ENCODE data around the gene STAT6. TPM values are rescaled to one million over a fixed set of nuclear protein-coding genes. Genes with fewer than 3 reads are reported as not detected.
"Not testable (repeated sequence)": the region's sequence is repeated elsewhere in the genome, so short reads cannot be mapped to it uniquely, and the experiment has no call there.

Gene STAT6
- polyA plus RNA-seq, 4 donors, result 88.9 to 114 (median 98.0) TPM

DNA sequence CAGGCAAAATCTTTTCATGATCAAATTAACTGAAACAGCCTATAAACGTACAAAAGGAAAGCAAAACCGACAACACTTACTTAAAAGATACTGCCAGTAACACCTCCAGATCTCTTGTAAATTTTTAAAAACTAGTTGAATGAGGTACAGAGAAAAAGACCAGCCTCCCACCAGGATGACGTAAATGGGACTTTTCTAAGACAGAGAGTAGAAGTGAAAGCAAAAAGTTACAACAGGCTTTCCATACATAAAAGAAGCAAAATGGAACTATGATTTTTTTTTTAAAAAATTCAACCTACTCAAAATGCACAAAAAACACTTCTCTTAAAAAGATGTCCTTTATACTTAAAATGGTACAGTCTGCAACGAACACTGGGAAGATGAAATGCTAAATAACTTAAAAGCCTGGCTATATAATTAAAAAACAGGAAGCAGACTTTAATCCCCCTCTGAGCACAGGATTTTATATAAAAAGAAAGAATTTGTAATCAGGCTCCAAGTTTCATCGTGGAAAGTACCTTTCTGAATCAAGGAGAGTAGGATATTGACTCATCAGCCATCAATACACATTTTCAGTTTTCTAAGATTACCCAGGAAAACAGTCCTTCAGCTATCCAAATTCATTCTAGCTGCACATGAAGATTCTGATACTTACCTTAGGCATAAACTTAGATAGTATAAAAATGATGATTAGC, 47.0 kb downstream of the STAT6 start:
- no peak for DNase-seq (ENCODE audit: low read depth in 4 of 4, low spot score in 3 of 4)

DNA sequence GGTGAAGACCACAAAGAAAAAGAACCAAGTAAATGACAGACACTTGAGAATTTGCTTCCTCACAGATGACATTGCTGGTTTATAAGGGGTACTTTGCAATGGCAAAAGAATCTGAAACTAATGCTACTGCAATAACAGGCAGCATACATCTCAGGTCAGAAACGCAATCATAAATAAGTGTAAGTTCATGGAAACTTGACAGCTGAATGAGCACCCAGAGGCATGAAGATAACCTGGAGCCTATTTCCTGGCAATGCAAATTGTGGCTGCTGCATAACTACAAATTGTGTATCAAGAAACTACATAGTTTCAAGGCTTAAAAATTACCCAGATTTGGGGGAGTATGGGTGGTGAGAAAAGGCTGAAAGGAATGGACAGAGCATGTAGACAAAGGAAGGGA, 52.7 kb downstream of the STAT6 start:
- no peak for DNase-seq (ENCODE audit: low read depth in 4 of 4, low spot score in 3 of 4)

DNA sequence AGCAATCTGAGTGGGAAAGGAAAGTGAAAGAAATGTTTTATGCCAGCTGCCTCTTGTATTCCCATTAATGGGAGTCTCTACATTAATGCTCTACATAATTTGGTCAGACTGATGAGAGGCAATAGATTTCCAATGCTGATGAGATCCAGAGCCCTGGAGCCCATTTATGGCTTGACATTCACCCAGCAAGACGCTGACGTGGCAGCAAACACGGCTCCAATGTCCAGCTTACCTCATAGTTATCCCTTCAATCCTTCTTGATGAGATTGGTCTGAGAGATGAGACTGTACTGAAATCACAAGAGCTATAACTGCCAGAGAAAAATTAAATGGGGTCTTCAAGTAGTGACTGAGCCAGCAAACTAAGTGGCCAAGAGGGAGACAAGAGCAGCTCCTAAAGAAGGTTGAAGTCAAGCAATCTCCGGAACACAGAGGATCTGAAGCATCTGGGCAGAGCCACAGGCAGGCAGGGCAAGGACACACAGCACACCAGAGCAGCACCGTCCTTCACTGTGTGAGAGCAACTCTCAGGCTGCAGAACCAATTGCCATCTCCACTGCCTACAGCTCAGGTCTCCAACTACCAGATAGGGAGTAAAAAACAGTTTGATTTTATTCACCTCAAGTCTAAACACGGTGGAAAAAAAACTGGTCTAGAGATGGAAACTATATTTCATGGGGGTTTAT, 54.0 kb downstream of the STAT6 start:
- no peak for DNase-seq (ENCODE audit: low read depth in 4 of 4, low spot score in 3 of 4)

DNA sequence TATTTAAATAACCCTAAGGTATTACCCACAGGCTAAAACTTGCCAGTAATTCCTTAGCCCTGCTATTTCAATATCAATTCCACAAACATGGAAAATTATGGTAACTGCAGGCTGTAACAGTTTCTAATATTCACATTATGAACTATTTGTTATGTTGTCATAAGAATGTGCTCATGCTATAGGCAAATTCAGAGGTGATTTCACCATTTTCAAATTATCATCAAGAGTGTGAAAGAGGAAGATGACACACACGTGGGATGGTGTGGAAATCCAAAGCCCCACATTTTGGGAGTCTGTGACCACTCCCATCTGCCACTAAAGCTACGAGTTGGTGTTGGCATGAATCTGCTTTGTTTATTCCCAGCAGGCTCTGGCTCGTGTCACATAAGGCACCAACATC, 55.3 kb downstream of the STAT6 start:
- no peak for DNase-seq (ENCODE audit: low read depth in 4 of 4, low spot score in 3 of 4)

DNA sequence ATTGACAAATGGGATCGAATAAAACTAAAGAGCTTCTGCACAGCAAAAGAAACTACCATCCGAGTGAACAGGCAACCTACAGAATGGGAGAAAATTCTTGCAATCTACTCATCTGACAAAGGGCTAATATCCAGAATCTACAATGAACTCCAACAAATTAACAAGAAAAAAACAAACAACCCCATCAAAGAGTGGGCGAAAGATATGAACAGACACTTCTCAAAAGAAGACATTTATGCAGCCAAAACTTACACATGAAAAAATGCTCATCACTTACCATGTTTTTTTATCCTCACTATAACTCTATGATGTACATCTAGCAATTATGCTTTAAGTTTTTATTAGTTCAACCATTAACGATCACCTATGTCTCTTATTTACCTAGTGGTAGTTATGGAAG, 57.3 kb downstream of the STAT6 start:
- DNase-seq (ENCODE audit: low read depth in 4 of 4, low spot score in 3 of 4), result not testable (repeated sequence)

DNA sequence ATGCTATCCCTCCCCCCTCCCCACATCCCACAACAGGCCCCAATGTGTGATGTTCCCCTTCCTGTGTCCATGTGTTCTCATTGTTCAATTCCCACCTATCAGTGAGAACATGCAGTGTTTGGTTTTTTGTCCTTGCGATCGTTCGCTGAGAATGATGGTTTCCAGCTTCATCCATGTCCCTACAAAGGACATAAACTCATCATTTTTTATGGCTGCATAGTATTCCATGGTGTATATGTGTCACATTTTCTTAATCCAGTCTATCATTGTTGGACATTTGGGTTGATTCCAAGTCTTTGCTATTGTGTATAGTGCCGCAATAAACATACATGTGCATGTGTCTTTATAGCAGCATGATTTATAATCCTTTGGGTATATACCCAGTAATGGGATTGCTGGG, 58.0 kb downstream of the STAT6 start:
- DNase-seq (ENCODE audit: low read depth in 4 of 4, low spot score in 3 of 4), result not testable (repeated sequence)

DNA sequence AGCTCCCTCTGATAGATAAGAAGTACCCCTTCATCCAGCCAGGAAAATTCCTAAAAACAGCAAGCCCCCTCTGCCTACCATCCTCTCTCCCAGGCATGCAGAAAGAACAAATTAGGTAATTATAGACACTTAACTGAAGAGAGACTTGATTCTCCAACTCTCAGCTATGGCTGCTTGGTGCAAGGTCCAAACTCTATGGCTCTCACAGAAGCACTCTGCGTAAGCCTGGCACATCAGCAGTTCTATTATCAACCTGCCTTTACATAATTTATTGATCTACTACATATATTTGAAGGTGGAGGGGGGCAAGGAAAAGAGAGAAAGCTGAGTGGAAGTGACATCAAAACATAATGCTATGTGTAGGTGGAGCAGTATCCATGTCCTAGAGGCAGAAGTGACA, 60.2 kb downstream of the STAT6 start:
- DNase-seq (ENCODE audit: low read depth in 4 of 4, low spot score in 3 of 4), result no peak

DNA sequence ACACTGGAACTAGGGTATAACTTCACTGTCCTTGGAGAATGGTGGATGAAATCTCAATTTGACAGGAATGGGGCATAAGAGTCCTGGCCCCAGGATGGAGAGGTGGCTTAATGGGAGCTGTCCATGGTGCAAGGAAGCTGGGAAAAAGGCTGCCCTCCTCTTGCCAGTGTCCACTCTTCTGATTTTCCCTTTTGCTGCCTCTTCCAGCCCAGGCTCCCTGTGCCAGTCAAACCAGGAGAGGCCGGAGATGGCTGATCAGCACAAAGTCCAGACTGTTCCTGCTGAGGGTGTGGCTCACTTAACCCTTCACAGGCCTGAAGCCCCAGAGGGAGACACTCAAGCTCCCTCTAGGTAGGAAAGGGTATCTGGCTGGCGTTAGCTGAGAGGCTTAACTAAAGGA, 61.3 kb downstream of the STAT6 start, which contains the start of gene MYO1A:
MYO1A (minus strand) TSS at position 240 of the 400 bp plus-strand sequence. CDS start 1,806 bp downstream, outside the sequence.
- no peak for DNase-seq (ENCODE audit: low read depth in 4 of 4, low spot score in 3 of 4)

DNA sequence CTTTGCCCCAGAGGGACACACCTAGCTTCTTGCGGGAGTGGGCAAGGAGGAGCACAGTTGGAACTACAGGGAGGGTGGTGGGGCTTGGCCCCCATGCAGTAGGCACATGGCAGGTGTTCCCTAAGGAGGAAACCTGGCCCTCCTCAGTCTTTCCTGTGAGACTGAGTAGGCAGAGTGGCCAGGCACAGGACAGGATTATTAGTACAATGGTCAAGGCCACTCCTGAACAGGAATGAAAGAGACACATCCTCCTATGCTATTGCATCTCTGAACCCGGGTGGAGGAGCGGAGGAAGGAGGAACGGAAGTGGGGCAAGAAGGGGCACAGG, 62.1 kb downstream of the STAT6 start:
- DNase-seq (ENCODE audit: low read depth in 4 of 4, low spot score in 3 of 4), result no peak

DNA sequence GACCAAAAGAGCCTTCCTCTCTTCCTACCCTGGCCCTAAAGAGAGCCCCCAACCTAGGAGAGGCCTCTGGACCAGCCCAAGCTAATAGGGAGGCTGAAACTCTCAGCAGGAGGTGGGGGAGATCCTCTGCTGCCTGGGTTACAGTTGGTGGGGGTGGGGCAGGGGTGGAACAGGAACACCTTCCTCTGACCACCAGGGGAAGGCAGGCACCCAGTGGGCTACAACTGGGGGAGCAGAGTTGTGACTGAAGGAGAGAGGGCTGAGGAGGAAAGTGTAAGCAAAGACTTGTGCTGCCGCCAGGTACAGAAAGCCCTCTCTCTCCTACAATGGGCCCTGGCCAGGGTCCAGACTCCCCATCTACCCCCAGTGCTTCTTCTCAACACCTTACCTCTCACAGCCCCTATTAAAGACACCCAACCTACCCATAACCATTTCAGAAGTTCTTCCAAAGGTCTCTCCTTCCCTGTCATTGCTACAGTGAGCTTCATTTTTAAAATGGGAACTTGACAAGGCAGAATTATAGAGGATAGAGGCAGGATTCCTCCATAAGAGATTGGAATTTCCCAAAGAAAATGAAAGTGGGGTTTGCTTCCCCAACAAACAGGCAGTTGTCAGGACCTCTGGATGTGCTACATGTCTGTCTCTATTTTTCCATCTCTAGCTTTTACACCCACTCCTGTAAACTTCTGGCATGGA, 62.6 kb downstream of the STAT6 start:
- DNase-seq (ENCODE audit: low read depth in 4 of 4, low spot score in 3 of 4), result no peak

DNA sequence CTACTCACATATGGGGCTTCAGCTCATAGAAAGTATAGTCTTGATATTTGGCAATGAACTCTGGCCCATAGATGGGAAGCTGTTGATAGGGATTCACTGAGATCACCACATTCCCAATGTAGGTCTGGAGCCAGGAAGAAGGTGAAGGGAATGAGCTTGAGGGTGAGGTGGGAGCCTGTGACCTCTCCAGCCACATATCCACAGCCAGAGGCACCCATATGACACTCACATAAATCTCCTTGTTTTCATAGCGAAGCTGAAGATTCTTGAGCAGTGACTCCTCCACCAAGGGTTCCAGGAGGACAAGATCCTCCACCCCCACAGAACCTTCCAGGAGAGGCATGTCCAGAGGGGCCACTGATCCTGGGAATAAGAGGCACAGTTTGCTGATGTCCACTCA, 63.2 kb downstream of the STAT6 start:
- DNase-seq (ENCODE audit: low read depth in 4 of 4, low spot score in 3 of 4), result no peak

DNA sequence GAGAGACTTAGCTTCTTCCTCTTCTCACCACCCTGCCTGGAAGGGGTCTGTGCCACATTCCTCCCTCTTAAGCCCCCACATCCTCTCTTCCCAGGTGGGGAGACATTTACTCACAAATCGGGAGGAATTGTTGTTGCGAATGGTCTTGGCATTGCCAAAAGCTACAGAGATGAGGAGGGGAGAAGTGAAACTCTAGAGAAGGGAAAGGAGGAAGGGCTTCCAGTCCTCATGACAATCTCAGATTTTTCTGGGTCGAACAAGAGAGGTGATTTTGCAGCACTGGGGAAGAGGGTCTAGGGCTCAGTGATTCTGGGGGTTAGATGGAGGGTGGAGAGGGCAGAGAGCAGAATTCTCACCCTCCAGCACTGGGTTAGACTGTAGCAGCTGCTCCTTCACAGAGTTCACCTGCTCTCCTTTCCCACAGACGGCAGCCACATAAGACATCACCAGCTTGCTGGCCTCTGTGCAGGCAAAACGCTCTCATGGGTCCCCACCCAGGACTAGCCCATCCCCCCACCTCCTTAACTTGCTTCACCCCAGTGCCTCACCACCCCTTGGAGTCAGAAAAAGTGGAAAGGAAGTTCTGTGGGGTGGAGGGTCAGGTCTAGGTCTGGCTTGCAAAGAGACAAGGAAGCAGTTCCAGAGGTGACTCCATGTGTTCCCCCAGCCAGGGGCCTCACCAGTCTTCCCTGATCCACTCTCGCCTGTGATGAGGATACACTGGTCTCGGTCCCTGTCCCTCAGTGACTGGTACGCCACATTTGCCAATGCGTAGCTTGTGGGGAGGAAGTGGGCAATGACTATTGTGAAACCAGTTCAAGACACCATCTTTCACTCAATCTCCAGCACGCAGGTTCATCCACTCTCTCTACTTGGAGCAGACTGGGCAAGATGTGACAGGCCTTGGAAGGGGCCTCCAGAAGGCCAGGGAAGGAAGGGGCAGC, 63.9 kb downstream of the STAT6 start:
- no peak for DNase-seq (ENCODE audit: low read depth in 4 of 4, low spot score in 3 of 4)

DNA sequence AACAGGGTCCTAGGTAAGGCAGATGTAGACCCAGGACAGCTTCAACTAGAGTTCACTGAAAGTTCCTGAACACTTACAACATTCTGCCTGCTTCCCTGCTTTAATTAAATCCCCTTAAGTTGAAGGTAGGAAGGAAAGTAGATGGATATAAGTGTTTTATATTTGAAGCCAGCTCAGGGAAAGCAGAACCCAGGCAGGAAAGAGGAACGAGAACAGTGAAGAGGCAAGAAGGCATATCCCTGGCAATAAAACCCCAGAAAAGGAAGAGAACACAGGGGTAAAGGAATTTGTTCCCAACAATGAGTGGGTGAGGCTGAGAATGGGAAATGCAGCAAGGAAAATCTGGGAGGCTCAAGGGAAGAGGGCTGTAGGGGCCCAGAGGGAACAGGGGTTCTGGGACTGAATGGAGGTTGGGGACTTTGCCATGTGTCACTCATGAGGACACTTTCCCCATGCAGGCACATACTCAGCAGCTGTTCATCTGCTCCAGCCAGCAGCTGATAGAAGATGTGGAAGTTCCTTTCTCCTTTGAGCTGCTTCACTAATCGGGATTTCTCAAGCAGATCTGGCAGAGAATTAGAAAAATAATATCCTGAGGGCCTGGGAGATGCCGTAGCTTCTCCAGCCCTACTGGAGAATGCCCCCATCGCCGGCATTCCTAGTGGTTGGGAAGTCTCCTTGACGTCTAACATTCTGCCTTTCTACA, 64.9 kb downstream of the STAT6 start:
- no peak for DNase-seq (ENCODE audit: low read depth in 4 of 4, low spot score in 3 of 4)

Other genes with a start within 250 kb of the STAT6 start
- gene SDR9C7, start 177.0 kb downstream of the STAT6 start, polyA plus RNA-seq (ENCODE audit: insufficient read length in 4 of 4), result under 1 TPM; 0.11 to 0.25 (median 0.19) TPM
- gene RDH16, start 153.8 kb downstream of the STAT6 start, polyA plus RNA-seq (ENCODE audit: insufficient read length in 4 of 4), result under 1 TPM; 0.43 to 0.64 (median 0.47) TPM
- gene ZBTB39, start 104.8 kb downstream of the STAT6 start, polyA plus RNA-seq (ENCODE audit: insufficient read length in 4 of 4), result 10 to 100 TPM; 11.7 to 13.8 (median 13.7) TPM
- 1 to 10 TPM in 3 of 4 donors, under 1 TPM in 1; 0.39 to 5.3 (median 3.0) TPM for gene TAC3, start 94.8 kb downstream of the STAT6 start, polyA plus RNA-seq (ENCODE audit: insufficient read length in 4 of 4)
- gene MYO1A, start 61.2 kb downstream of the STAT6 start, polyA plus RNA-seq (ENCODE audit: insufficient read length in 4 of 4), result under 1 TPM; 0.08 to 0.39 (median 0.15) TPM
- 10 to 100 TPM; 21.3 to 25.9 (median 25.3) TPM for gene NEMP1, start 32.6 kb downstream of the STAT6 start, polyA plus RNA-seq (ENCODE audit: insufficient read length in 4 of 4)
- gene NAB2, start 22.2 kb downstream of the STAT6 start, polyA plus RNA-seq (ENCODE audit: insufficient read length in 4 of 4), result 10 to 100 TPM; 42.8 to 51.3 (median 45.9) TPM
- gene LRP1, start 17.1 kb upstream of the STAT6 start, polyA plus RNA-seq (ENCODE audit: insufficient read length in 4 of 4), result 100 to 1,000 TPM in 1 of 4 donors, 10 to 100 TPM in 3; 63.0 to 102 (median 70.6) TPM
- gene LRP1-AS, start 36.3 kb upstream of the STAT6 start, polyA plus RNA-seq (ENCODE audit: insufficient read length in 4 of 4), result under 1 TPM in 1 of 4 donors, not detected in 3; 0.18 TPM
- gene NXPH4, start 105.4 kb upstream of the STAT6 start, polyA plus RNA-seq (ENCODE audit: insufficient read length in 4 of 4), result 1 to 10 TPM; 2.4 to 4.4 (median 3.1) TPM
- 10 to 100 TPM; 69.7 to 86.9 (median 71.7) TPM for gene SHMT2, start 118.3 kb upstream of the STAT6 start, polyA plus RNA-seq (ENCODE audit: insufficient read length in 4 of 4)
- gene STAC3, start 139.8 kb upstream of the STAT6 start, polyA plus RNA-seq (ENCODE audit: insufficient read length in 4 of 4), result 1 to 10 TPM; 3.4 to 4.5 (median 3.7) TPM